Nephron (organoid): ENCODE data around the gene ZMYND19.
"Not testable (repeated sequence)": the region's sequence is repeated elsewhere in the genome, so short reads cannot be mapped to it uniquely, and the experiment has no call there.

ENCODE experiments used
- H3K27ac Mint-ChIP-seq, 3 experiments: 2 replicates each; pipeline ENCODE4 v1.8.0; 2020; ENCODE audit warnings: mixed read lengths in 3 of 3, mild to moderate bottlenecking in 2 of 3, moderate library complexity in 1 of 3
- H3K27me3 Mint-ChIP-seq: 2 replicates; pipeline ENCODE4 v1.8.0; 2021; ENCODE audit warnings: low read depth, mild to moderate bottlenecking, moderate library complexity, mixed read lengths
- H3K36me3 Mint-ChIP-seq: 2 replicates; pipeline ENCODE4 v1.8.0; 2020; ENCODE audit warnings: low read depth, mixed read lengths
- H3K4me1 Mint-ChIP-seq: 2 replicates; pipeline ENCODE4 v1.8.0; 2020; ENCODE audit warnings: mixed read lengths
- H3K4me3 Mint-ChIP-seq, 3 experiments: 2 replicates each; pipeline ENCODE4 v1.8.0; 2020; ENCODE audit warnings: mild to moderate bottlenecking in 3 of 3, mixed read lengths in 3 of 3, moderate library complexity in 2 of 3
- H3K9me3 Mint-ChIP-seq: 2 replicates; pipeline ENCODE4 v1.8.0; 2020; ENCODE audit warnings: mixed read lengths
- CTCF ChIP-seq, 3 experiments: fragments of 200-600 bp; sonication (generic); IDR thresholded peaks; one replicate each; pipeline ENCODE4 v1.5.0; 2021; ENCODE audit warnings: antibody characterized with exemption in 3 of 3; ENCODE audit not compliant: unreplicated experiment in 3 of 3

The ZMYND19 gene

GRCh38 chr9:137605121-137606004, 15.1 kb upstream of the ZMYND19 start, which contains the start of gene ARRDC1:
ARRDC1 (plus strand) TSS chr9:137605686; CDS start chr9:137605718, 32 bp downstream.
- Mint-ChIP-seq H3K27ac (no peak within 1 kb of the TSS), H3K4me1 (peaks cover 11% of the 10 kb centered on the region), H3K27me3 (peaks cover 13% of the 10 kb centered on the region), H3K4me3 (peak within 1 kb of the TSS; percentile 75 to 80 (median 76)), H3K9me3 (no peaks in the 10 kb centered on the region), H3K36me3 (no peaks in the 10 kb centered on the region)
- TF ChIP-seq CTCF (IDR thresholded peaks at IDR 0.05; ENCODE audit: unreplicated experiment in 3 of 3): no peak

GRCh38 chr9:137604345-137605086, 14.2 kb upstream of the ZMYND19 start:
- Mint-ChIP-seq H3K4me1 (peaks cover 11% of the 10 kb centered on the region), H3K27me3 (peaks cover 13% of the 10 kb centered on the region), H3K27ac (no peak overlapping the region), H3K36me3 (no peaks in the 10 kb centered on the region), H3K4me3 (peak overlapping the region; percentile 58 to 74 (median 65)), H3K9me3 (no peaks in the 10 kb centered on the region)
- TF ChIP-seq CTCF (IDR thresholded peaks at IDR 0.05; ENCODE audit: unreplicated experiment in 3 of 3): no peak

DNA sequence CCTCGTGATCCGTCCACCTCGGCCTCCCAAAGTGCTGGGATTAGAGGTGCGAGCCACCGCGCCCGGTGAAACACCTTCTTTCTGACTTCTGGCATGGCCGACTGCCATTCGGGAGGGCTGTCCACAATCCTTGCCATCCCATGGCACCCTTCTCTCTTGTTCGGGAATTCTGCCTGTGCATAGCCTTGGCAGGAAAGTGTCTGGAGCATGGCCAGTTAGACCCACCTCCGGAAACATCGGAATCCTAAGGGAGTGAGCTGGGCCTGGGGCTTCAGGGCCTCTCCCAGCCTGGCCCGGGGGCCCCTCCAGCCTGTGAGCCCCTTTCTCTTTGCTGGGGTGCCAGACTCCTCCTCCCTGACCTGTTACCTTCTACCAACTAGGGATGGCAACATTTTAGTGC, 13.6 kb upstream of the ZMYND19 start:
- peaks cover 13% of the 10 kb centered on the region for H3K27me3 Mint-ChIP-seq
- H3K4me3 Mint-ChIP-seq: peak overlapping the region; percentile 58 to 74 (median 65)
- H3K4me1 Mint-ChIP-seq: peaks cover 11% of the 10 kb centered on the region
- H3K36me3 Mint-ChIP-seq: no peaks in the 10 kb centered on the region
- no peaks in the 10 kb centered on the region for H3K9me3 Mint-ChIP-seq
- TF ChIP-seq CTCF (IDR thresholded peaks at IDR 0.05; ENCODE audit: unreplicated experiment in 3 of 3): no peak
- no peak overlapping the region for H3K27ac Mint-ChIP-seq

GRCh38 chr9:137602661-137603060, 12.3 kb upstream of the ZMYND19 start:
- H3K9me3 Mint-ChIP-seq: no peaks in the 10 kb centered on the region
- H3K36me3 Mint-ChIP-seq: no peaks in the 10 kb centered on the region
- no peak overlapping the region for H3K27ac Mint-ChIP-seq
- H3K4me1 Mint-ChIP-seq: peaks cover 10% of the 10 kb centered on the region
- H3K27me3 Mint-ChIP-seq: peaks cover 13% of the 10 kb centered on the region
- peak overlapping the region; percentile 59 to 70 (median 70) for H3K4me3 Mint-ChIP-seq
- TF ChIP-seq CTCF (IDR thresholded peaks at IDR 0.05; ENCODE audit: unreplicated experiment in 3 of 3): no peak

DNA sequence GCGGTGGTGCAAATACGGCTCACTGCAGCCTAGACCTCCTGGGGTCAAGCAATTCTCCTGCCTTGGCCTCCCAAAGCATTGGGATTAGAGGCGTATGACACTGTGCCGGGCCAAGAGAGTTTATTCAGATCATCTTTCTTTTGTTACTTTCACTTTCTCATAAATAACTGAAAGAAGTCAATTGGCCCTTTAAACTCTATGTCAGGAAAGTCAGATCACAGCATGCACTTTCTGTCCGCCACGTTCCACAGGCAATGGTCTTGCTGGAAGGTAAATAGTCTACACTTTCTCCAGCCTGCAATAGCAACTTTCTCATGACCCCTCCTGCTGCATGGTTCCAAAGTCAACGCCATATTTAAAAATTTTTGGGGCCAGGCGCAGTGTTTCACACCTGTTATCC, 8.6 kb upstream of the ZMYND19 start:
- no peak overlapping the region for H3K4me3 Mint-ChIP-seq

GRCh38 chr9:137596577-137596976, 6.3 kb upstream of the ZMYND19 start:
- H3K27ac Mint-ChIP-seq, H3K36me3 Mint-ChIP-seq, H3K9me3 Mint-ChIP-seq, H3K4me1 Mint-ChIP-seq, H3K4me3 Mint-ChIP-seq, H3K27me3 Mint-ChIP-seq: not testable (repeated sequence)

More for the DNA sequence above, 8.6 kb upstream of the ZMYND19 start:
- no peaks in the 10 kb centered on the region for H3K9me3 Mint-ChIP-seq
- no peak overlapping the region for H3K27ac Mint-ChIP-seq
- H3K4me1 Mint-ChIP-seq: no peaks in the 10 kb centered on the region
- no peak for TF ChIP-seq CTCF (IDR thresholded peaks at IDR 0.05; ENCODE audit: unreplicated experiment in 3 of 3)
- H3K27me3 Mint-ChIP-seq: peaks cover 5% of the 10 kb centered on the region
- H3K36me3 Mint-ChIP-seq: no peaks in the 10 kb centered on the region
